ENCODE results near the gene LAP3. TPM values are rescaled to one million over a fixed set of nuclear protein-coding genes. Genes with fewer than 3 reads are reported as not detected.

LAP3 gene
- polyA plus RNA-seq, 3 donors: 98.3 to 127 (median 108) TPM

DNA sequence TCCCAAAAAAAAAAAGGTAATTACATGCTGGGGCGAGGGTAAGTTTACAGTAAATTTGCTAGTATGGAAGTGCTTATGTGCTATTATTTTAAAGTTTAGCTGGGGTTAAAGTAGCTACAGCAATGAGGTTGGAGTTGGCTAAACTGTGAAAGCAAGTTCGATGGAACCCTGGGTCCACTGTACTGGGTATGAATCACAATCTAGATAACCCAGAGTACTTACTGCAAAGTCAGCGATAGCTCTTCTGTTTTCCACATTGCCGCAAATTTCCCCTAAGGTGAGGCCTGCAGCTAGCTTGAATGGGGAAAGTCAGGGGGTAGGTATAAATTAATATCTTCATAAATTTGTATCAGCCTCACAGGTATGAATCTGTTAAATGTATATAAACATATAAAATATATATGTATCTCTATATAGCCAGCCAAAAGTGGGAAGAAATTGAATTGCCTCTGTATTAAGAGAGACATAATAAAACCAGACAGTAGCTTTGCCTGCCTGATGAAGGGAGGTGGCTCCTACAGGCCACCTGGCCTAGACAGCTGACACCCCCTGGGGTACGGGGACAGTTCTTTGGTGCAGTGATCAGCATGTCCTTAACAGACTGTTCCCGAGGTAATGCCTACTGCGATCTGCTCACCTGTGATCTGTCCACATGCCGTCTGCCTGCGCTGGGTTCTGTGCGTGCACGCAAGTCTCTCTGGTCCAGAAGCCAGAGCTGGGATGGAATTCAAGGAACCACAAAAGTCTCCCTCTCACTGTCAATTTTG lies 31.4 kb upstream of the LAP3 start:
- TF ChIP-seq, protein P1, sequence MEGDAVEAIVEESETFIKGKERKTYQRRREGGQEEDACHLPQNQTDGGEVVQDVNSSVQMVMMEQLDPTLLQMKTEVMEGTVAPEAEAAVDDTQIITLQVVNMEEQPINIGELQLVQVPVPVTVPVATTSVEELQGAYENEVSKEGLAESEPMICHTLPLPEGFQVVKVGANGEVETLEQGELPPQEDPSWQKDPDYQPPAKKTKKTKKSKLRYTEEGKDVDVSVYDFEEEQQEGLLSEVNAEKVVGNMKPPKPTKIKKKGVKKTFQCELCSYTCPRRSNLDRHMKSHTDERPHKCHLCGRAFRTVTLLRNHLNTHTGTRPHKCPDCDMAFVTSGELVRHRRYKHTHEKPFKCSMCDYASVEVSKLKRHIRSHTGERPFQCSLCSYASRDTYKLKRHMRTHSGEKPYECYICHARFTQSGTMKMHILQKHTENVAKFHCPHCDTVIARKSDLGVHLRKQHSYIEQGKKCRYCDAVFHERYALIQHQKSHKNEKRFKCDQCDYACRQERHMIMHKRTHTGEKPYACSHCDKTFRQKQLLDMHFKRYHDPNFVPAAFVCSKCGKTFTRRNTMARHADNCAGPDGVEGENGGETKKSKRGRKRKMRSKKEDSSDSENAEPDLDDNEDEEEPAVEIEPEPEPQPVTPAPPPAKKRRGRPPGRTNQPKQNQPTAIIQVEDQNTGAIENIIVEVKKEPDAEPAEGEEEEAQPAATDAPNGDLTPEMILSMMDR (IDR thresholded peaks at IDR 0.05): no peak
- Histone ChIP-seq H2AFZ (ENCODE audit: insufficient read depth, low read depth, low read length, poor library complexity, severe bottlenecking) (no peak overlapping the region), H3K4me3 (replicated peaks in 1 of 3; ENCODE audit: low read depth in 2 of 3, low read length in 3 of 3) (no peak overlapping the region), H3K36me3 (replicated peaks in 1 of 2; ENCODE audit: control insufficient read depth in 1 of 2, insufficient read depth in 2 of 2, low read length in 2 of 2) (no peaks in the 10 kb centered on the region), H3K9ac (ENCODE audit: insufficient read depth, low read length, poor library complexity, severe bottlenecking) (no peak overlapping the region), H3K4me1 (ENCODE audit: control insufficient read depth in 1 of 2, insufficient read depth in 2 of 2, low read length in 2 of 2) (no peaks in the 10 kb centered on the region), H3K27me3 (ENCODE audit: control insufficient read depth in 2 of 2, insufficient read depth in 2 of 2, low read length in 2 of 2) (no peaks in the 10 kb centered on the region), H3K9me3 (replicated peaks in 1 of 2; ENCODE audit: control insufficient read depth in 1 of 2, insufficient read depth in 1 of 2, low read length in 2 of 2) (no peaks in the 10 kb centered on the region), H3K4me2 (replicated peaks; ENCODE audit: extremely low read depth, low read length, poor library complexity, severe bottlenecking) (no peak overlapping the region), H3K79me2 (ENCODE audit: insufficient read depth, low read length) (no peaks in the 10 kb centered on the region), H3K27ac (ENCODE audit: low read depth in 1 of 2, low read length in 2 of 2) (no peak overlapping the region), H4K20me1 (ENCODE audit: insufficient read depth, low read length) (no peaks in the 10 kb centered on the region)
- intact Hi-C loops (cut with micrococcal nuclease): loop anchor here (5.0 to 10.0 kb wide), 2 partner anchors 1047 to 1049 kb away; no protein-coding TSS in a partner anchor
- peaks cover 0 to 4% (median 3%) of the 10 kb centered on the region in 3 donors for H3K27me3 Mint-ChIP-seq (ENCODE audit: low read depth in 3 of 3)
- H3K36me3 Mint-ChIP-seq: no peaks in the 10 kb centered on the region
- H3K9me3 Mint-ChIP-seq: no peaks in the 10 kb centered on the region
- H3K4me3 Mint-ChIP-seq: no peak overlapping the region
- no peak for DNase-seq
- 89% methylated on average over 5 of the region's 11 CpGs for WGBS (ENCODE audit: insufficient coverage)
- no peak overlapping the region for H3K27ac Mint-ChIP-seq
- peaks cover 9% of the 10 kb centered on the region for H3K4me1 Mint-ChIP-seq

DNA sequence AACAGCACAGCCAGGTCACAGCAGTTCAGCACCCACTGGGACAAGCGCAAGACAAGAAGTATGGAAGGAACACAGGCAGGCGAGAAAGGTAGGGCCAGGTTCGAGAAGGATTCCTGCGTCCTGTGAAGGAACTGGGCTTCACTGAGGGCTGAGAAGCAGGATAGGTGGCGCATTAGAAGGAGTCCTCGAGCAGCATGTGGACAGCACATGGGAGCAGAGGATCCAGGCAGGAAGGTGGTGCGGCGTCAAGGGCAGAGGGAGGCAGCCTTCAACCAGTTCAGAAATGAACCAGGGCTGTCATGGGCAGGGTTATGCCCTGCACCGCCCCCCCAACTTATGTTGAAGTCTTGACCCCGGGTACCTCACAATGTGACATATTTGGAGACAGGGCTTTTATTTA lies 30.8 kb upstream of the LAP3 start:
- H3K4me2 ChIP-seq (replicated peaks; ENCODE audit: extremely low read depth, low read length, poor library complexity, severe bottlenecking): no peak overlapping the region
- no peak overlapping the region for H3K27ac Mint-ChIP-seq
- H3K4me3 ChIP-seq (replicated peaks in 1 of 3; ENCODE audit: low read depth in 2 of 3, low read length in 3 of 3): no peak overlapping the region
- H3K79me2 ChIP-seq (ENCODE audit: insufficient read depth, low read length): no peaks in the 10 kb centered on the region
- peaks cover 9% of the 10 kb centered on the region for H3K4me1 Mint-ChIP-seq
- 94% methylated on average over 10 of the region's 10 CpGs for WGBS (ENCODE audit: insufficient coverage)
- no peaks in the 10 kb centered on the region for H3K9me3 ChIP-seq (replicated peaks in 1 of 2; ENCODE audit: control insufficient read depth in 1 of 2, insufficient read depth in 1 of 2, low read length in 2 of 2)
- no peak overlapping the region for H3K4me3 Mint-ChIP-seq
- H3K36me3 Mint-ChIP-seq: no peaks in the 10 kb centered on the region
- no peaks in the 10 kb centered on the region for H3K9me3 Mint-ChIP-seq
- H3K27me3 ChIP-seq (ENCODE audit: control insufficient read depth in 2 of 2, insufficient read depth in 2 of 2, low read length in 2 of 2): no peaks in the 10 kb centered on the region
- H3K4me1 ChIP-seq (ENCODE audit: control insufficient read depth in 1 of 2, insufficient read depth in 2 of 2, low read length in 2 of 2): no peaks in the 10 kb centered on the region
- H3K36me3 ChIP-seq (replicated peaks in 1 of 2; ENCODE audit: control insufficient read depth in 1 of 2, insufficient read depth in 2 of 2, low read length in 2 of 2): no peaks in the 10 kb centered on the region
- H3K27me3 Mint-ChIP-seq (ENCODE audit: low read depth in 3 of 3): peaks cover 0 to 8% (median 5%) of the 10 kb centered on the region in 3 donors
- H3K27ac ChIP-seq (ENCODE audit: low read depth in 1 of 2, low read length in 2 of 2): no peak overlapping the region
- intact Hi-C loops (cut with micrococcal nuclease): loop anchor here (5.0 to 10.0 kb wide), 2 partner anchors 1046 to 1049 kb away; no protein-coding TSS in a partner anchor
- H3K9ac ChIP-seq (ENCODE audit: insufficient read depth, low read length, poor library complexity, severe bottlenecking): no peak overlapping the region
- TF ChIP-seq, protein P1 (IDR thresholded peaks at IDR 0.05): no peak
- DNase-seq: no peak
- no peaks in the 10 kb centered on the region for H4K20me1 ChIP-seq (ENCODE audit: insufficient read depth, low read length)
- no peak overlapping the region for H2AFZ ChIP-seq (ENCODE audit: insufficient read depth, low read depth, low read length, poor library complexity, severe bottlenecking)

Measured in CD14-positive monocyte (primary cell).